Measurements from ENCODE around the gene C8A. TPM values are rescaled to one million over a fixed set of nuclear protein-coding genes. Genes with fewer than 3 reads are reported as not detected.

The C8A gene
- total RNA-seq (2014; rRNA removed; shearing (Covaris generic)): not detected in 2 replicates
- not detected in 2 replicates for polyA plus RNA-seq (2015; cell fraction: cytosol; rRNA removed)
- polyA plus RNA-seq (2015; cell fraction: nucleus; rRNA removed): not detected in 2 replicates

GRCh38 chr1:56854521-56855099, at the start of gene C8A:
TSS of gene C8A (plus strand) at chr1:56854797. CDS start at chr1:56854902, 105 bp downstream.
- no peak for DNase-seq (ENCODE audit: low read depth)

- no peak for DNase-seq (ENCODE audit: low read depth)
Measured at GRCh38 chr1:56806804-56807203, 47.8 kb upstream of the C8A start.

- no peak for DNase-seq (ENCODE audit: low read depth)
Measured at GRCh38 chr1:56808410-56808809, 46.2 kb upstream of the C8A start.

- no peak for DNase-seq (ENCODE audit: low read depth)
Measured at GRCh38 chr1:56811331-56811730, 43.3 kb upstream of the C8A start.

GRCh38 chr1:56814205-56814604, 40.4 kb upstream of the C8A start:
- DNase-seq (ENCODE audit: low read depth): no peak

- no peak for DNase-seq (ENCODE audit: low read depth)
Measured at GRCh38 chr1:56816264-56816663, 38.3 kb upstream of the C8A start.

- no peak for DNase-seq (ENCODE audit: low read depth)
Measured at GRCh38 chr1:56816909-56817308, 37.7 kb upstream of the C8A start.

GRCh38 chr1:56817716-56818463, 36.7 kb upstream of the C8A start:
- no peak for DNase-seq (ENCODE audit: low read depth)

GRCh38 chr1:56819387-56819899, 35.2 kb upstream of the C8A start, which contains the start of gene FYB2:
TSS of gene FYB2 (minus strand) at chr1:56819404. CDS start at chr1:56819290, 114 bp downstream.
- DNase-seq (ENCODE audit: low read depth): no peak

GRCh38 chr1:56820755-56821461, 33.7 kb upstream of the C8A start:
- DNase-seq (ENCODE audit: low read depth): peak; percentile 70

- DNase-seq (ENCODE audit: low read depth): no peak
Measured at GRCh38 chr1:56821462-56821797, 33.2 kb upstream of the C8A start.

GRCh38 chr1:56824271-56824670, 30.3 kb upstream of the C8A start:
- DNase-seq (ENCODE audit: low read depth): no peak

GRCh38 chr1:56824938-56825337, 29.7 kb upstream of the C8A start:
- DNase-seq (ENCODE audit: low read depth): no peak

- peak; percentile 27 for DNase-seq (ENCODE audit: low read depth)
Measured at GRCh38 chr1:56825436-56825835, 29.2 kb upstream of the C8A start.

GRCh38 chr1:56827711-56828110, 26.9 kb upstream of the C8A start:
- DNase-seq (ENCODE audit: low read depth): no peak

GRCh38 chr1:56830052-56830451, 24.5 kb upstream of the C8A start:
- no peak for DNase-seq (ENCODE audit: low read depth)

- peak; percentile 83 for DNase-seq (ENCODE audit: low read depth)
Measured at GRCh38 chr1:56831871-56832693, 22.5 kb upstream of the C8A start.

- DNase-seq (ENCODE audit: low read depth): no peak
Measured at GRCh38 chr1:56833088-56833487, 21.5 kb upstream of the C8A start.

GRCh38 chr1:56834137-56834900, 20.3 kb upstream of the C8A start:
- DNase-seq (ENCODE audit: low read depth): no peak

- DNase-seq (ENCODE audit: low read depth): no peak
Measured at GRCh38 chr1:56835657-56836056, 18.9 kb upstream of the C8A start.
